ENCODE results near the gene CCND1. TPM values are rescaled to one million over a fixed set of nuclear protein-coding genes. Genes with fewer than 3 reads are reported as not detected.
A peak's percentile ranks its signal among the peaks of the same experiment; 100 is the strongest.

CCND1 gene
- total and polyA plus RNA-seq, 5 donors: 55.9 to 149 (median 135) TPM

DNA sequence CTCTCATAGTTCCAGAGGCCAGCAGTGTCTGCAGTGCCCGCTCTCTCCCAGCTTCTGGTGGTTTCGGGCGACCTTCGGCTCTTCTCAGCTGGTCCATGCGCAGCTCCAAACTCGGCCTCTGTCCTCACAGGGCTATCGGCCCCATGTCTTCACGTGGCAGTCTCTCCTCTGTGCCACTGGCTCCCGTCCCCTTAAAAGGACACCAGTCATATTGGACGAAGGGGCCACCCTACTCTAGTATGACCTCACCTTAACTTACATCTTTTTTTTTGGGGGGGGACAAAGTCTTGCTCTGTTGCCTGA lies 20.4 kb downstream of the CCND1 start:
- 94% methylated on average over 10 of the region's 10 CpGs for WGBS
- intact Hi-C loops (cut with DNase I): no loop called here
- H3K9me3 ChIP-seq (ENCODE audit: control insufficient read depth, low read length): no peaks in the 10 kb centered on the region
- no peak overlapping the region for H3K27ac ChIP-seq (ENCODE audit: low read length)
- H3K27me3 ChIP-seq (ENCODE audit: control insufficient read depth, insufficient read depth): no peaks in the 10 kb centered on the region
- peak in 1 of 3 donors; percentile 23 for DNase-seq
- ATAC-seq: no peak
- H3K4me3 ChIP-seq (ENCODE audit: low read length): no peak overlapping the region
- H3K4me1 ChIP-seq (ENCODE audit: control insufficient read depth, insufficient read depth, low read length): peaks cover 2% of the 10 kb centered on the region

DNA sequence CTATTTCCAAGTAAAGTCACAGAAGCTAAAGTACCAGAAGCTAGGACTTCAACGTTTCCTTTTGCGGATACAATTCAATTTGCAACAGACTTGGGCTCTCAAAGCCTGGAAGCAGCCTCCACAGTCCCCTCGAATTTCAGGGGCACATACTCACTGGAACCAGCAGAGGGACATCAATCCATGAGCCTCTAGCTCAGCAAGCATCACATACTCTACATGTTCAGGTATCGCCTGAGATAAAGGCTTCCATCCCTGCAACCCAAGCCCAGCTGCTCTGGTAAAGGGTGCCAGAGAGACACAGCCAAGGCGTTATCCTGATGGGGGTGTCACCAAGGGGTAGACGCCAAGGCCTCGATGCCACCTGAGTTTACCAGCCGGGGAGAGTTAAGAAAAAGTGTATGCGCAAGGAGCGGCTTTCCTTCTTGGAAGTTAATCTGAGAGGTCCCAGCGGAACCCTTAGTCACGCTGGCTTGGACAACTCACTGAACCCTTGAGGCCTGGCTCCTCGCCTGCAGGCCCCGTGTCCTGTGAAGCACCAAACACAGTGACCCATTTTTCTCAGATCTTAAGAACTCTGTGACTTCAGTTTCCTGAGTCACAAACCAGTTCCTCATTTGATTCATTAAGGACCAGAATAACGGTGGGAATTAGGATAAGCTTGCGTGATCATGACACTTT lies 21.2 kb downstream of the CCND1 start:
- H3K9me3 ChIP-seq (ENCODE audit: control insufficient read depth, low read length): no peaks in the 10 kb centered on the region
- H3K4me3 ChIP-seq (ENCODE audit: low read length): no peak overlapping the region
- ATAC-seq: peak; percentile 22 to 55
- intact Hi-C loops (cut with DNase I): no loop called here
- H3K27me3 ChIP-seq (ENCODE audit: control insufficient read depth, insufficient read depth): no peaks in the 10 kb centered on the region
- peak; percentile 83 to 88 (median 85) for DNase-seq
- H3K4me1 ChIP-seq (ENCODE audit: control insufficient read depth, insufficient read depth, low read length): peaks cover 2% of the 10 kb centered on the region
- 67% methylated on average over 16 of the region's 16 CpGs for WGBS
- H3K27ac ChIP-seq (ENCODE audit: low read length): no peak overlapping the region

DNA sequence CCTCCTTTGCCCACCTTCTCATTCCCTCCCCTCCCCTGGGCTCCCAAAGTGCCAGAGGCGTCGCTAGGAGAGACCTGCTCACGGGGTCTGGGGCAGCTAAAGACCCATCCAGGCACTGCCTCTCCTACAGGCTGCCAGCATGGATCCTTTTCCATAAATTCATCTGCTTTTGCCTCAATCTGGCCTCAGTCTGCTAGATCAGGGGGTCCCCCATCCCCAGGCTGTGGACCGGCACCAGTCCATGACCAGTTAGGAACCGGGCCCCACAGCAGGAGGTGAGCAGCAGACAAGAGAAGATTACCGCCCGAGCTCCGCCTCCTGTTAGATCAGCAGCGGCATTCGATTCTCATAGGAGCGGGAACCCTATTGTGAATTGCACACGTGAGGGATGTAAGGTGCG lies 21.9 kb downstream of the CCND1 start:
- H3K4me3 ChIP-seq (ENCODE audit: low read length): no peak overlapping the region
- ATAC-seq (no peak), DNase-seq (peak in 1 of 3 donors; percentile 28)
- WGBS: 89% methylated on average over 13 of the region's 13 CpGs
- H3K27me3 ChIP-seq (ENCODE audit: control insufficient read depth, insufficient read depth): no peaks in the 10 kb centered on the region
- peaks cover 2% of the 10 kb centered on the region for H3K4me1 ChIP-seq (ENCODE audit: control insufficient read depth, insufficient read depth, low read length)
- intact Hi-C loops (cut with DNase I): no loop called here
- H3K9me3 ChIP-seq (ENCODE audit: control insufficient read depth, low read length): no peaks in the 10 kb centered on the region
- H3K27ac ChIP-seq (ENCODE audit: low read length): no peak overlapping the region

DNA sequence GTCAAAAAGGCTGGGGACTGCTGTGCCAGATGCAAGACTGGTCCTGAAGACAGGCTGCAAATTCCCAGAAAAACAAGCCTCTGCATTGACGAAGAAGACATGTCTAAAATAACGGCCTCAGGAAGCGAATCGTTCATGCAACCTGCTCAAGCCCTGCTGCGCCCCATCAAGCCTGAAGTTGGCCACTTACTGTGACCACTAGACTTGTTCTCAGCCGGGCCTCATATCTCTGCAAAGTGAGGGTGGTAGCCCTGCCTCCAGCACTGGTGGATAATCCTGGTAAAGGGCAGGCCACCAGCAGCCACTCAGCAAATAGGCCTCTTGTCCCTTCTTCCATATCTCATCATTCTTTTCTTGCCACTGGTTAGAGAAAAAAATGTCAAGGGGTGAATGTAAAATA lies 22.4 kb downstream of the CCND1 start:
- 95% methylated on average over 6 of the region's 6 CpGs for WGBS
- no peak overlapping the region for H3K27ac ChIP-seq (ENCODE audit: low read length)
- peak in 1 of 3 donors; percentile 25 for DNase-seq
- H3K9me3 ChIP-seq (ENCODE audit: control insufficient read depth, low read length): no peaks in the 10 kb centered on the region
- H3K4me1 ChIP-seq (ENCODE audit: control insufficient read depth, insufficient read depth, low read length): peaks cover 2% of the 10 kb centered on the region
- H3K27me3 ChIP-seq (ENCODE audit: control insufficient read depth, insufficient read depth): no peaks in the 10 kb centered on the region
- intact Hi-C loops (cut with DNase I): no loop called here
- no peak overlapping the region for H3K4me3 ChIP-seq (ENCODE audit: low read length)
- ATAC-seq: no peak

DNA sequence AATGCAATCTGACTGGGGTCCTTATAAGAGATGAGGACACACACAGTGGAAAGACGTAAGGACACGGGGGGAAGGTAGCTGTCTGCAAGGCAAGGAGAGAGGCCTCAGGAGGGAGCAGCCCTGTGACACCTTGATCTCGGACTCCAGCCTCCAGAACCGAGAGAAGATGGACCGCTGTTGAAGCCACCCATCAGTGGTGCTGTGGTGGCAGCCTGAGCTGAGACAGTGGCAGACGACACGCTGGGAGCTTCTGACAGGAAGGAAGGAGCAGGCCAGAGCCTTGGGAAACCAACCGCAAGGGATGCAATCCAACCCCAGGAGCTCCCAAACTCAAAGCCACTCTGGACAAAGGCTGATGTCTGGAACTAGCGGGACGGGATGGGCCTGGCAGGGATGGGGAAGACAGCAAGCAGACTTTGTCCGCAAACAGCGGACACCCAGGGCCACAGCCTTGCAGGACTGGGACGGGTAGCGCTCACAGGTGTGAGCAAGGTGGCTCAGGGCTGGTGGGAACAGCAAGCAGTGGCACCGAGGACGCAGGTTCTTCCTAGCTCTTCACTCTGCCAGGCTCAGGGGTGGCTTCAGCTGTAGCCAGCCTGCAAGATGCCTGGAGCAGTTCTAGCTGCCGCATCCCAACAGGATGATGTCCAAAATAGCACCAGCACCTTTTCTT lies 23.3 kb downstream of the CCND1 start:
- H3K4me1 ChIP-seq (ENCODE audit: control insufficient read depth, insufficient read depth, low read length): peaks cover 2% of the 10 kb centered on the region
- no peaks in the 10 kb centered on the region for H3K9me3 ChIP-seq (ENCODE audit: control insufficient read depth, low read length)
- DNase-seq: peak in 2 of 3 donors; percentile 21 to 41
- no peak overlapping the region for H3K4me3 ChIP-seq (ENCODE audit: low read length)
- WGBS: 94% methylated on average over 17 of the region's 17 CpGs
- H3K27ac ChIP-seq (ENCODE audit: low read length): no peak overlapping the region
- no peaks in the 10 kb centered on the region for H3K27me3 ChIP-seq (ENCODE audit: control insufficient read depth, insufficient read depth)
- intact Hi-C loops (cut with DNase I): no loop called here
- ATAC-seq: no peak

DNA sequence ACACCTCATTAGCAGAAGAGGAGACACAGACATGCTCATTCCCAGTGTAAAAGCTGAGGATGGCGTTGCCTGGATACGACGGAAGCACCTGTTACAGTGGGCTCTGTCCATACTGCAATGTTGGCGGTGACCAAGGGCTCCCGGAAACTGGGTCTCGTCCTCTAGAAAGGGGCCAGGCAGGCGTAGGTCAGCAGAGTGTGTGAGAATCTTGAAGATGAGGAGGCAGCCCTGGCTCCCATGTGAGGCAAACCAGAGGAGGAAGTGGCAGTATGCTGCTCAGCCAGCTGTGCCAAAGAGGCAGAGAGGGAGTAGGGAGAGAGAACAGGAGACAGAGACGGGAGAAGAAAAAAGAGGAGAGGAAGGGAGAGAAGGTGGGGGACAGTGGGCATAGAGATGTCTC lies 23.9 kb downstream of the CCND1 start:
- H3K27me3 ChIP-seq (ENCODE audit: control insufficient read depth, insufficient read depth): no peaks in the 10 kb centered on the region
- H3K9me3 ChIP-seq (ENCODE audit: control insufficient read depth, low read length): no peaks in the 10 kb centered on the region
- no peak overlapping the region for H3K27ac ChIP-seq (ENCODE audit: low read length)
- 91% methylated on average over 8 of the region's 8 CpGs for WGBS
- H3K4me1 ChIP-seq (ENCODE audit: control insufficient read depth, insufficient read depth, low read length): peaks cover 2% of the 10 kb centered on the region
- DNase-seq: peak in 1 of 3 donors; percentile 12
- no peak overlapping the region for H3K4me3 ChIP-seq (ENCODE audit: low read length)
- ATAC-seq: no peak
- intact Hi-C loops (cut with DNase I): loop anchor here in 2 of 4 donors (5.0 kb wide), 2 partner anchors 563 to 568 kb away; no protein-coding TSS in a partner anchor

DNA sequence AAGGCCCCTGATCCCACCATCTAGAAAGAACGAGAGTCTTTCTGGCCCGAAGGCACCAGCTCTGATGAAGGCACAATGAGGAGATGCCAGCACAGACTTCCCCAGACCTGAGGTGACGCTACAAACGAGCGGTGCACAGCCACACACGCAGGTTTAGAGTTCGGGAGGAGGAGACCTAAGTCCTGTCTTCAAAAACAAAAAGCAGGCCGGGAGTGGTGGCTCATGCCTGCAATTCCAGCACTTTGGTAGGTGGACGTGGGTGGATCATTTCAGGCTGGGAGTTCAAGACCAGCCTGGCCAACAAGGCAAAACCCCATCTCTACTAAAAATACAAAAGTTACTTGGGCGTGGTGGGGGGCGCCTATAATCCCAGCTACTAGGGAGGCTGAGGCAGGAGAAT lies 24.7 kb downstream of the CCND1 start:
- WGBS: 93% methylated on average over 11 of the region's 11 CpGs
- DNase-seq: peak in 1 of 3 donors; percentile 29
- no peak for ATAC-seq
- Histone ChIP-seq H3K9me3 (ENCODE audit: control insufficient read depth, low read length) (no peaks in the 10 kb centered on the region), H3K4me1 (ENCODE audit: control insufficient read depth, insufficient read depth, low read length) (peaks cover 2% of the 10 kb centered on the region), H3K27ac (ENCODE audit: low read length) (no peak overlapping the region), H3K27me3 (ENCODE audit: control insufficient read depth, insufficient read depth) (no peaks in the 10 kb centered on the region), H3K4me3 (ENCODE audit: low read length) (no peak overlapping the region)
- intact Hi-C loops (cut with DNase I): loop anchor here in 2 of 4 donors (5.0 kb wide), 2 partner anchors 563 to 568 kb away; no protein-coding TSS in a partner anchor

DNA sequence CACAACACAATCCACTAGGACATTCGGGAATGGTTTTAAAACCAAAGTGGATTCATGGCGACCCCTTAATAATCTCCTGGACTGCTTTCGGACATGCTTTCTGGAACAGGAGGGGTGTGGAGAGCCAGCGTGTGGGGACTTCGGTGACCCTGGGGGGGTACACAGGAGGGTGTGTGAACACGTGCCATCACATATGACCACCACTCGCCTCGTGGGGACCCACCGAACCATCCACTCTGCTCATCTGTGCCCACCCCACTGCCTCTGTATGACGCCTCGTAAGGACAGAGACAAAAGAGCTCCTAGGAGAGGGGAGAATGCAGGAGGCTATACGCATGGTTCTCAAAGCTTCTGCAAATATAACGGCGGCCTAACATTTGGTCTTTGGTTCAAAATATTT lies 25.3 kb downstream of the CCND1 start:
- ATAC-seq: no peak
- no peak overlapping the region for H3K27ac ChIP-seq (ENCODE audit: low read length)
- H3K9me3 ChIP-seq (ENCODE audit: control insufficient read depth, low read length): no peaks in the 10 kb centered on the region
- DNase-seq: no peak
- no peak overlapping the region for H3K4me3 ChIP-seq (ENCODE audit: low read length)
- H3K4me1 ChIP-seq (ENCODE audit: control insufficient read depth, insufficient read depth, low read length): peaks cover 2% of the 10 kb centered on the region
- WGBS: 93% methylated on average over 14 of the region's 14 CpGs
- intact Hi-C loops (cut with DNase I): loop anchor here in 2 of 4 donors (5.0 kb wide), 2 partner anchors 564 to 569 kb away; no protein-coding TSS in a partner anchor
- H3K27me3 ChIP-seq (ENCODE audit: control insufficient read depth, insufficient read depth): no peaks in the 10 kb centered on the region

DNA sequence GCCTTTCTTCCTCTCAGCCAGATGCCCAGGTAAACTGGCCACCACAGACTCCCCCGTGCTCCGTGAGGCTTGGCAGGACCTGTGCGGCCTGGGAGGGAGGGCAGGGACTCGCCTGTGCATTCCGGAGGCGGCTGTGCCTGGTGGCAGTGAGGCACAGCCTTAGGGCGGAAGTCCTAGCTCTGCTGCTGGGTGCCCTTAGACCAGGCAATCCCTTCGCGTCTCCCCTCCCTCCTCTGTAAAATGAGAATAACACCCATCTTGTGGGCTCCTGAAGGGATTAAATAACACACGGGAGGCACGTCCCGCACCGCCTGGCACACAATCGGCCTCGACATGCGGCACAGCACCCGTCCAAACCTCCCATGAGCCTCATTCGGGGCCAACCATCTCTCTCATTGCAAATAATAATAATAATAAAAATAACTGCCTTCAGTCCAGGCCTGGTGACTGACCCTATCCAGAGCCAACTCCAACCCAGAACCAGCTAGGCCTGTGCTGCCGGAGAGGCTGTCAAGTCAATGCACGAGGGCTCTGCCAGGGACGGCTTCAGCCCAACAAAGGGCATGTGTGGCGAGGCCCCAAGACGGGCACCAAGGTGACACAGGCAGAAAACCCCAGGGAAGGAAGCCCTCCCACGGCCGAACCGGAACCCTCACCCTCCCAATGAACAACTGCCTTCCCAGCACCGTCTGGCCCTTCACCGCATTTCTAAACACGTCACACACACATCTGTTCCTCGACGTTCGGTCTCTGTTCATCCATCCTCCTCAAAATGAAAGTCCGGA lies 26.0 kb downstream of the CCND1 start:
- intact Hi-C loops (cut with DNase I): loop anchor here in 2 of 4 donors (5.0 kb wide), 2 partner anchors 565 to 570 kb away; no protein-coding TSS in a partner anchor
- 88% methylated on average over 33 of the region's 33 CpGs for WGBS
- H3K27ac ChIP-seq (ENCODE audit: low read length): no peak overlapping the region
- no peak overlapping the region for H3K4me3 ChIP-seq (ENCODE audit: low read length)
- no peaks in the 10 kb centered on the region for H3K9me3 ChIP-seq (ENCODE audit: control insufficient read depth, low read length)
- DNase-seq (peak in 1 of 3 donors; percentile 34), ATAC-seq (no peak)
- no peaks in the 10 kb centered on the region for H3K27me3 ChIP-seq (ENCODE audit: control insufficient read depth, insufficient read depth)
- H3K4me1 ChIP-seq (ENCODE audit: control insufficient read depth, insufficient read depth, low read length): peaks cover 2% of the 10 kb centered on the region

DNA sequence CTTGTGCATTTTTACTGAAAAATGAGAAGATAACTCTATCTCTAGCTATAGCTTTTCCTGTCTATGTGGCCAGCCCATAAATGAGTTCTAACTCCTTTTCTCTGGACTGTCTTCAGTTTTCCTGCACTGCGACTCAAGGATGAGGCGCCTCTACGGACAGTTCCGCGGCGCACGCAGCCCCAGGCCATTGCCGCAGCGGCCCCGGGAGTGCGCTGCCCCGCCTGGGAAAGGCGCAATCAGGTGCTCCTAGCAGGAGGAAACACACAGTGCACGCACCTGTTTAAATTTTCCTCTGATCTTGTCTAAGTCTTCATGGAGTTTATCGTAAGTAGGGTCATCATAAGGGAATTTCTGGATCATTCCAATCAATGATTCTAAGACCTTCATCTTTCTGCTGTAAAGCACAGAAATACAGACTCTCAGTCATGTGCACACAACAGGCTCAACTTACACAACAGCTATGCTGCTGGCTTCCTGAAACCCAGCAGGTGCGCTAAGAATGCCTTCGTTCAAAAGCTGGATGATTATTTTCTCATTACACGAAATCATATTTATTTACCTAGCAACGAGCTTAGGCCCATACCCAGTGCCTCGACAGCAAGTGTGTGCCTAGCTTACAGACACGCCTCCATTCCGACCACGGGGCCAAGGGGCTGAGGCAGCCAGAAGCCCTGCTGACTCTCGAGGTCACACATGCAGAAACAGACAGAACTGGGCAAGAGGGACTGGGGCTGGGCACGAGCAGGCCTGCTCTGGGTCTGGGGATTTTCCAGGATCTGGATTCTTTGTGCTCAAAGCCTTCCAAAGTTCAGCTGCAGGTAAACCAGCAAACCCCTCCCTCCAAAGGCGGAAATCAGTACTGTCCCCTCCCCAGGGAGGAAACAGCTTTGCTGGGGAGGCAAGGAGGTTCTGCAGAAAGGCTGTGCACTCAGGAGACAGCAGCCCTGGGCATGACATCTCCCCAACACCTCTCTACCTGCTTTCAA lies 27.0 kb downstream of the CCND1 start:
- H3K4me3 ChIP-seq (ENCODE audit: low read length): no peak overlapping the region
- no peaks in the 10 kb centered on the region for H3K4me1 ChIP-seq (ENCODE audit: control insufficient read depth, insufficient read depth, low read length)
- DNase-seq (no peak), ATAC-seq (no peak)
- H3K9me3 ChIP-seq (ENCODE audit: control insufficient read depth, low read length): no peaks in the 10 kb centered on the region
- intact Hi-C loops (cut with DNase I): loop anchor here in 2 of 4 donors (5.0 kb wide), 2 partner anchors 566 to 571 kb away; no protein-coding TSS in a partner anchor
- H3K27ac ChIP-seq (ENCODE audit: low read length): no peak overlapping the region
- H3K27me3 ChIP-seq (ENCODE audit: control insufficient read depth, insufficient read depth): no peaks in the 10 kb centered on the region
- 91% methylated on average over 26 of the region's 26 CpGs for WGBS
